Endometrial microvascular endothelial cells (primary cell): ENCODE data around the gene NPSR1. TPM values are rescaled to one million over a fixed set of nuclear protein-coding genes. Genes with fewer than 3 reads are reported as not detected.

Experiments
- in situ Hi-C: cut with HindIII; loops from 2 replicates; pipeline ENCODE4 v1.10.0; 2017; ENCODE audit warnings: low sequenced_read_pairs, low pct_unique_long_range_greater_than_20kb; ENCODE audit errors: inconsistent ontology term
- total RNA-seq: library from RNA; depleted of rRNA; stranded (reverse); fragments of >200 nt; gene quantifications from one replicate; pipeline ENCODE4 v1.2.3, GENCODE V29; 2015; ENCODE audit errors: inconsistent ontology term

Gene NPSR1
- total RNA-seq, 1 donor from 2014 or later = not detected

DNA sequence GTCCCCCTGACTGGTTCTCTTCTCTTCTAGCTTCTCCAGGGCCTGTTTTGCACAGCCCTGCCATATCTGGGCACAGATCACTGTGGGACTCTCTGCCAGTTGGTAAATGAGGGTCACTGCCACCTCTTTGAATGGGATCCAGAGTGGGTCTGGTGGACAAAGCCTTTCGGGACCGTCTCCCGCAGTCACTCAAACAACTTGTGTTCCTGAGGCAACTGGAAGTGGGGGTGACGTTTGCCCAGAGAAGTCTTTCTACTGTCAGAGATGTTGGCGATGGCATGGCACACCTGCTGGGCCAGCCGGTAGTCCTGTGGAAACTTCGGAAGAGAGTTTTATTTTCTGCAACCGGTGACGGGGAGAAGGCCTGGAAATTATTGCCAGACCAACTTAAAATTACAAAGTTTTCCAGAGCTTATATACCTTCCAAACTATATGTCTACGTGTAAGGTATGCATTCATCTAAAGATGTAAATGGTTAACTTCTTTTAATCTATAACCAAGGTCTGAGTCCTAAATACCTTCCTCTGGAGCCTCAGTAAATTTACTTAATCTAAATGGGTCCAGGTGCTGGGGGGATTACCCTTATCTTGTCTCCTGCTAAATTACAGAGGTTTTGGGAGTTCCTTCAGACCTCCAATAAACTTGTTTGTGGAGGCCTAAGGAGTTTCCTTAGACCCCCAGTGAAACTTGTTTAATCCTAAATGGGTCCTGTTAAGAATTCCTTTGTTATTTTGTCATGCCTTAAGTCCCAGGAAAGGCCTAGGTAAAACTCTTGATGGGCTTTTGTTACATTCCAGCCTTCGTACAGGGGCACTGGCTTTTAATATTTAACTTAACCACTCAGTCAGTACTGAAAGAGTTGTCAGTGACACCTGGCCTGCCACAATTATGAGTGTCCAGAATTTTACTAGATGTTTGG, 94.0 kb downstream of the NPSR1 start:
- in situ Hi-C loops = no loop called here

DNA sequence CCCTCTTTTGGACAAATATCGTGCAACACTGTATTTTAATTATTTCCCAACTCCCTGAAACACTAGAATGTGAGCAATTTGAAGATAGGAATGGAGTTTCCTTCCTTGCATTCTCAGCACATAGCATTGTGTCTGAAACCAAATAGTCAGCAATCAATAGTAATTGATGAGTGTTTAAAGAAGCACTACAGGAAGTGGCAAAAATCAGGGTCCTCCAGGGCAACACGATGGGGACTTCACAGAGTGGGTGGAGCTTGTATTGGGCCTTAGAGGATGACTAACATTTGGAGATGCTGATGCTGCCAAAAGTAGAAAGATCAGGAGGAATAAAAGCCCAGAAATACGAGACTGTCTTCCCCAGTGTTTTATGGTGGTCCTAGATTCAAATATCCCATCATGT, 94.9 kb downstream of the NPSR1 start:
- in situ Hi-C loops = no loop called here

DNA sequence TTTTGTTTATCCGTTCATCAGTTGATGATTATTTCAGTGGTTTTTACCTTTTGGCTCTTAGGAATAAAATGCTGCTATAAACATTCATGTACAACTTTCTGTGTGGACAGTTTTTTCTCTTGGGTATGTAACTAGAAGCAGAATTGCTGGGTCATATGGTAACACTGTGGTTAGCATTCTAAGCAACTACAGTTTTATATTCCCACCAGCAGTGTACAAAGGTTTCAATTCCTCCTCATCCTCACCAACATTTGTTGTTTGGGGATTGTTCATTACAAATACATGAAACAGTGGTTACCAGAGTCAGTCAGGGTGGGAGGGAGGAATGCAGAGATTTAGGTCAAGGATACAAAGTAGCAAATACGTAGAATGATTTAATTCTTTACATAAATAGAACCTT, 97.0 kb downstream of the NPSR1 start:
- in situ Hi-C loops = no loop called here

DNA sequence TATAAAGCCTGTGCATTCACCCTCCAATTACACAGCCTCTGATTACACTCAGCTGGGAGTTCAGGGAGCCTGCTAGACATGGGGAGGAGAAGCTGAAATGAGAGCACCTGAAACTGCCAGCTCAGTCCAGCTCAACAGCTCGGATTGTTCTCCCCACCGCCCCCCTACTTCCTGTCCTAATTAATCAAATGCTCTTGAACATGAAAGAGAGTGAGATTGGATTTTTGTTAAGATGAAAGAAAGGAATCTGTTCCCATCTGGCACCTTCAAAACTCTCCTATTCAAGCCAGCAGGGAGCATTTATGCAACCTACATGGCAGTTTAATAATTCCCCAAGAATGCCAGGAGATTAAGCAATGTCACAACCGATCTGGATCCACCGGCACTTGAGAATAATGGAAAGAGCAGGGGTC, 98.0 kb downstream of the NPSR1 start:
- in situ Hi-C loops = no loop called here

DNA sequence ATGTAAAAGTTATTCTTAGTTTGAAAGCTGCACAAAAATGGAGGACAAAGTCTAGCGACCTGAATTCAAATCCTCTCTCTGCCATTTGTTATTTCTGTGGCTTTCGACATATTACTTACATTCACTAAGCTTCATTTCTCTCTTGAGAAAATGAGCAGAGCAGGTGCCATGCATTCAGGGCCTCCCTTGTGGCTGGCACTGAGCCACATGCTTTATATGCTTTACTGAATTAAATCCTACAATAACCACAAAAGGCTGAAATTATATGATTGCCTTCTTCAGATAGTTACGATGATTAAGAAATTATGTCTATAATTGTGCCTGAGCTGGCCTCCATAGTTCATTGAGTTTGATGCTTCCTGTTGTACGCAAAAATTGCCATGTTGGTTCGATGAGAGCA, 98.7 kb downstream of the NPSR1 start:
- in situ Hi-C loops = no loop called here

DNA sequence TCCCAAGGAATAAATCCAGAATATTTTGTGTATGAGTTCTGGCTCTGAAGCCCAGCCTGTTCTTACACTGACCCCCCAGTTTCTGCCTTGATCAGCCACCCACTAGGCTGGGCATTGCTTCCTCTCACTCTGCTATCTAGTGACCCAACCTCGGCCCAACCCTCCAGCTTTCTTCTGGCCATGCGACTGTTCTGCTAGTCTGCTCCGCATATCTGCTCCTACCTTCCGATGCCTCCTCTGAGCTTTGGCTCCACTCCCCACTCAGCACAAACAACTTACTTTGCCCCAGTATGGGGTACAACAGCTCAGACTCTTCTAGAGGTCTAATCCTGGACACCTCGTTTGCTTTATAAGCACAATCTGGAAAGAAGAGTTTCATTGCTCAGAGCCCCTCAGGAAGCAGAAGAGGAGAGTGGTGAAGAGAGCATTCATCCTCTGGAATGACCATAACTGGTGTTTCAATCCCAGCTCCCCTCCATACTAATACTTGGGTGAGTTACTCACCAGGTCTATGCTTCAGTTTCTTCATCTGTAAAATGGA, 99.6 kb downstream of the NPSR1 start:
- in situ Hi-C loops = no loop called here

DNA sequence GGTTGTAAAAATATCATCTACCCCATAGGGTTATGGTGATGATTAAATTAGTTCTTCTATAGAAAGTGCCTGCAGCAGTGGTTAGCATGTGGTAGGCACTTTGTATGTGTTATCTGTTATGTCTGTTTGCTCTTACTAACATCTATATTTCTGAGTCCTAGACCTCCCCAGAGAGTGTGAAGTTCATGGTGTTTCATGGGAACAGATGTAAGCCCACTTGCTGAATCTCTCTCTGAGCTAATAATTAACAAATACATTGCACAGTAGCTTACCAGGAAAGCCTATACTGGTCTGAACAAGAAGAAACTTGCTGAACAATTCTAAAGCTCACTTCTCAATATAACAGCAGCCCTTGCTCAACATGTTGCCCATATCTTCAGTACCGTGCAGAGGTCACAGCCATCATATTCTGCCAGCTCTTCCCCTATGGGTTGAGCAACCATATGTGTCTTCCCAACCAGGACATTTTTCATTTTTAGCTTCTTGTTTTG, 100.1 kb downstream of the NPSR1 start:
- in situ Hi-C loops = no loop called here

DNA sequence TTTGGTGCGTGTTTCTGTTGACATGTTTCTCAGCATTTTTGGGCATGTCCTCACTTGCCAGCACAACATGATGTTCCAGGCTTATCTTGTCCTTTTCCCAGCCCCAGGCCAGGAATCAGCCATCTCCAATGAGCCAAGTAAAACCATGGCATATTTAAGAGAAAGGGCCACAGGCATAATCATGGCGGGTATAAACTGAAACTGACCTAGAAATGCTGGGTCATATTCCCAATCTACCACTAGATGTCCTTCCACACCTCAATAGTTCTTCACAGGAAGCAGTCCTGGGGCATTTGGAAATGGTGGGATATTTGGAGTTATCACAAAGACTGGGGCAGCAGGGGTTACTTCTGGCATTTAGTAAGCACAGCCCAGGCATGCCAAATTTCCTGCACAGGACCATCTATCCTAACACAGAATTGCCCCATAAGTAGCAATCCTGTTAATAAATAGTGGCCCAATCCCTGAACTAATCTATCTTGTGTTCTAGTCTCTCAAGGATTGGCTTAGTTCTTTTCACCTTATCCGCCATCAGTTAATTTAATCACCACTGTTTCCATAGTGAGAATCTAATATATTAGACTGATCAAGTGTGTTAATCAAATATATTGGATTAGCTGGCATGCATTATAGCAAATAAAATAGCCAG, 101.6 kb downstream of the NPSR1 start:
- in situ Hi-C loops = no loop called here

DNA sequence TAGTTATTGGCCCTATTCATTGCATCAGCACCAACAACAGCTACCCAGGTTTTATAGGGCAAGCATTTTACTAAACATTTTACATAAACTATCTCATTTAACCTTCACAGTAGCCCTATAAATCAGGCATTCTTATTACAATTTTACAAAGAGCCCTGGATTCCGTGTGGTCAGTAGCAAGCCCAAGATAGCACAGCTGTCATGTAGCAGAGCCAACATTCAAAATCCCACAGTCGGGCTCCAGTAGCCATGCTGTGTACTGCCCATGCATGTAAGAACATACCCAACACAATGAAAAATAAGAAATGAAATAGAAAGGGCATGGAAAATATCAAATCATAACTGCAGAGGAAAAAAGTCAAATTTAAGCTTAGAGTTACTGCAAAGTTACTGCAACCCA, 102.3 kb downstream of the NPSR1 start:
- in situ Hi-C loops = no loop called here

DNA sequence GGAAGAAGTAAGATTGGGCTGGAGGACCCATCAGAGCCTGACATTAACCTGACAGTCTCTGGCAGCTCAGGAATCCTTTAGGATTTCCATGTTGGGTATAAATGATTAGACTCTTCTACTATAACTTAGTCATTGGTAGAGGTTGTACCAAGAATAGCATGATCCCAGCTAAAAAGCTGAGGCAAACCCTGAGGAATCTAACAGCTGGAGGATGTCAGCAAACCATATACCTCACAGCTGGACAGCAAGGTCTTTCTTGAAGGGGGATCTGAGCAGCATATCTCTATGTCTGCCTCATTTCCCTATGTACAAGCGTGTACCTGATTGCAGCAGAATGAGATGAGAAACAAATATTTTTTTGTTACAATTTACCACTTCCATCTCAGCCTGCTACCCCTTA, 103.2 kb downstream of the NPSR1 start:
- in situ Hi-C loops = no loop called here

DNA sequence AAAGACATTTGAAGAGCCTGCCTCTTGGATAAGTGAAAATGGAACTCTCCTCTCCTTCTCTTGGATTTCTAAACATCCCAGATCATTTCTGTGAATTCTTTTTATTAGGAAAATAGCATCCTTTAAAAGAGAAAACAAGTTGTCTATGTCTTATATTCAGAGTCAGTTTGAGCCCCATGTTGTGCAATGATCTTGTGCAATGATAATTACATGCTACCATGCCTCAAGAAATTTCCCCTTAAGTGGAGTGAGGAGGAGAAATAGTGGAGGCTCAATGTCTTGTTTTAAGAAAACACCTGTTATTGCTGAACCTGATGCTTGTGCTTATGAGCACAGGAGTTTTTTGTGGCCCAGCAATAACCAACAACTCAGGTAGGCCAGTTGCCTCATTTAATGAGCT, 103.6 kb downstream of the NPSR1 start:
- in situ Hi-C loops = no loop called here

DNA sequence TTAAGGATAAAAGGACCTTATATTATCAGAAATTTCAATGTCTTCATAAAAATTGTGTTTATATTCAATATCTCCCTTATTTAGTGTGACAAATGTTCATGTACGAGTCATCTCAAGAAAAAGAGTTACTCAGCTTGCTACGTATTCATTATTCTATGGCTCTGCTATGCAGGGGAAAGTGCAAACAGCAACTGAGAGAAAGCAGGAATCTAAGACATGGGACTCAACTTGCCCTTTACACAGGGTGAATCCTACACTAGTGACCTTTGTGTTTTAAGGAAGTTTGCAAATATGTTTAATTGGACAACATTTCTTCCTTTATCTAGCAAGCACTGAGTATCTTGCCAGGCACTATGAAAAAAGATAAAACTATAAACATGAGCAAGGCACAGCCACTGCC, 104.7 kb downstream of the NPSR1 start:
- in situ Hi-C loops = no loop called here

DNA sequence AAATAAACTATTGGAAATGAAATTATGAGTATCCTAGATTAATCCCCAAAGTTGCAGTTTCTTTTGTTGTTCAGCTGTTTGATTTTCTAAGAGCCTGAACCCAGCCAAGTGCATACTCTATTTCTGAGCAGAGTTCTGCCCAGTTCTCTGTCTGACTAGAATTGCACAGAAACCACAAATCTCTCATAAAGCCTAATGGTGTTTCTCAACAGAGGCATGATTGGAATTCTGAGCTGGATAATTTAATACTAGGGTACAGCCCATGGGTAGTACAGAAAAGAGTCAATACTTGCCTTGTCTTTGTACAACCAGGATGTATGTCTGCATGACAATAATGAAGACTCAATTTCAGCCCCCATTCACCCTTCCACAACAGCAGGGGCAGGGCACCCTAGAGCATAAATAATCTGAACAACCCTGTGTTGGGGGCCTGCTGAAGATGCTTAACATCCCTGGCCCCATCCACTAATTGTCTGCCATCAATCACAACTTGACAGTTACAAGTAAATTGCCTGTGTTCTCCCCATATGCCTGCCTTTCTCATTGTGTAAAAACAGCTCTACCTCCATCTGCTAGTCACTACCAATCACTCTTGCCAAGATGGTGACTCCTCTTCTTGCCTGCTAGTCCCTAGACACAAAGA, 114.4 kb downstream of the NPSR1 start:
- in situ Hi-C loops = no loop called here

DNA sequence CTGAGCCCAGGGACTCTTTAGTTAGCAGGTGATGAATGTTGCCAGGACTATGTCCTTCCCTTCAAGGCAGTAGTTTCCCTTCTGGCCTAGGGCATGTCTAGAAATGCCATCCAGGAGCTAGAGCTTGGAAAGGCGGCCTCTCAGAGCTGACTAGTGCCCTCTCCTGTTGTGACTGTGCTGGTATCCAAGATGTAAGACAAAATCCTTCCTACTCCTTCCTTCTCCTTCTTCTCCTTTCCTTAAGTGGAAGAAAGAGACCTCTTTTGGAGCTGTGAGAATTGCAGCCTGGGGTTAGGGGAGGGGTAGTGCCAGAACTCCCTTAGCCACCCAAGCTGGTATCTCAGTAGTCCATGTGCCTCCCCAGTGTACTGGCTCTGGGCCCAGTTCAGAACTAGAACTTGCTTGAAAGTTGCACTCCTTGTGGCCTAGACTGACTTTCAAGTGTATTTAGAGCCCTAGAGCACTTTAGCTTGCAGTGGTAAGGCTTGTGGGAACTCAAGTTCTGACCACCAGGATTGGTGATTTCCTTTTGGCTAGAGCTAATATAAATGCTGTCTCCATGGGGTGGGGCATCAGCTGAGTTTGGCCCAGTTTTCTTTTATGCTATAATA, 118.8 kb downstream of the NPSR1 start:
- in situ Hi-C loops = no loop called here

DNA sequence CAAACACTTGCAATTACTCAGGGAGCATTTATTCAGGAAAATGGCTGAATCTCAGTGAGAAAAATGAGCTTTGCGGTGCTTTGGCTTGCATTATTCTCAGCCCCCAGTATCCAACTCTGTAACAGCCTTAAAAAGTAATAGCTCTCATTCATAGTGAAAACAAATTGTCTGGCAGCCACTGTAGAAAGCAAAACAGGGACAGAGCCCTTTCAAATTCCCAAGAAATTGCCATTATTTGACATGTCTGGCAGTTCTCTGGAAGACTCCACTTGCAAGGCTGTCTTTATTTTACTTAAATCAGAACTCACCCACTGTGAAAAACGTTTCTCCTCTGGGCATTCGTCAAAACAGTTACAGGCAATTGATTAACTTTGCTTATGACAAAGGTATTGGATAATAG, 122.5 kb downstream of the NPSR1 start:
- in situ Hi-C loops = no loop called here

DNA sequence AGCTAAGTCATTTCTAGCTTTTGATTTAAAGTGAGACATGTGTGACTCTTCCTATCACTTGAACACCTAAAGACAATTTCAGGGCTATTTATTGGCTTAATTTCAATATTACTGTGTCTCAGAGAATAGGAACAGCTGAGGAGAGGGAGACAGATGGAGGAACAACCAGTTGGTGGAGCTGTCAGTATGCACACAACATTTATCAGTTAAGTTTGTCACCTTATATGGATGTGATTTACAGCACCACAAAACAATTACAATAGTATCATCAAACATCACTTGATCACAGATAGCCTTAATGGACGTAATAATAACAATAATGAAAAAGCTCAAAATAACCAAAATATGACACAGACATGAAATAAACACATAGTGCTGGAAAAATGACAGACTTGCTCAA, 129.6 kb downstream of the NPSR1 start:
- in situ Hi-C loops = no loop called here

DNA sequence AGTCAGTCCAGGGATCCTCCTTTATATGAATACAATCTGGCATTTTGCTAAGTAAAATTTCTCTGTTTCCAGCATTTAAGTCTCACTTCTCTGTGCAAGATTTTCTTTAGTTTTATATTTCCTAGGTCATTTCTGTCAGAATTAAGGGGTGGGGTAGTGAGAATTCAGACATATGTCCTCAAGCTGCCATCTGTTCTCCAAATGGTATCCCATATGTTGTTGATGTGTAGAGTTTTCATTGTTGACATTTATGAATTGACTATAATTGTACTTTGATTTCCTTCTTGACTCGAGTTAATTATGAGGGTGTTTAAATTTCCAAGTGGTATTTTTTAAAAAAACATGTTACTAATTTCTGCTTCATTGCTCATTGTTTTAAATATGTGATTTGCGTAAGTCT, 148.8 kb downstream of the NPSR1 start:
- in situ Hi-C loops = no loop called here

DNA sequence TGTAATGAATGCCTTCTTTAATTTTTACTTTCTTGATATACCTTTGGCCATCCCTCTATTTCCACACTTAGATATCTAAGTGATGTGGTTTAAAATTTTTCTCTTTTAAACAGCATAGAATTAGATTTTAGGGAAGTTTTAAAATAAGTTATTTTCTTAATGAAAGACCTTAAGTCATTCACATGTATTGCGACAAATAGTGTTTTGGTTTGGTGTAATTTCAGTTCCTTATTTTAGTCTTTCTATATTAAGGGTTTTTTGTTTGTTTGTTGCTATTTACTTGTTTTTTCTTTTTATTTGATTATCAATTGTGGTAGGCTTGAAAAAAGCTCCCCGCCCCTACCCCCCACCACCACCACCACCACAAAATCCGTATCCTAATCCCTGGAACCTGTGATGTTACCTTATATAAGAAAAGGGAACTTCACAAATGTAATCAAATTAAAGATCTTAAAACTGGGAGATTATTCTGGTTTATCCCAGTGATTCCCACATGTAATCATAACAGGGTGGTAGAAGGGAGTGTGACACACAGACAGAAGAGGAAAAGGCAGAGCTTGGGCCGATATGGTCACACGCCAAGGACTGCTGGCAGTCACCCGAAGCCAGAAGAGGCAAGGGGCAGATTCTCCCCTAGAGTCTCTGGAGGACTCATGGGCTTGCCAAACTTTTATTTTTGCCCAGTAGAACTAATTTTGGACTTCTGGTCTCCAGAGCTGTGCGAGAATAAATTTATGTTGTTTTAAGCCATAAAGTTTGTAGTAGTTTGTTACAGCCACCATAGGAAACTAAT, 149.7 kb downstream of the NPSR1 start:
- in situ Hi-C loops = no loop called here
